CD4-positive, alpha-beta T cell treated with Interleukin-15 for 1 hour (primary cell): ENCODE data around the gene LPP.
A peak's percentile ranks its signal among the peaks of the same experiment; 100 is the strongest.
"Not testable (repeated sequence)": the region's sequence is repeated elsewhere in the genome, so short reads cannot be mapped to it uniquely, and the experiment has no call there.

ENCODE experiments used
- DNase-seq: peaks from one replicate; pipeline ENCODE4 v3.0.0-alpha.2; 2020

LPP gene

DNA sequence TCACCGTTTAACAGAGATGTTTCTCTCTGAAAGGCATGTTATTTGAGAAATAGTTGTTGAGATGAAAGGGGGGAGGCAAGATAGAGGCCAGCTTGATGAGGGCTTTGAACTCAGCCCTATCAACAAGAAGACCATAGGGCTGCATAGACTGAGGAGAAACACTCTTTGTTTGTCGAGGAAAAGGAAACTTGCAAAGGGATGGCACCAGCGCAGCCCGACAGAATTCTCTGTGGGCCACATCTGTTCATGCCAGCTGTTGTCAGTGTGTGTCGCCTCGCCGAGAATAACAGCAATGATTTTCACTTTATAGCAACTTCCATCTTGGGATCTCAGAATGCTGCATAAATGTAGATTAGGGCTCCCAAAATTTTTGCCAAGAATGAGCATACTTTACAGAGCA is 539.5 kb downstream of the LPP start:
- DNase-seq: no peak

DNA sequence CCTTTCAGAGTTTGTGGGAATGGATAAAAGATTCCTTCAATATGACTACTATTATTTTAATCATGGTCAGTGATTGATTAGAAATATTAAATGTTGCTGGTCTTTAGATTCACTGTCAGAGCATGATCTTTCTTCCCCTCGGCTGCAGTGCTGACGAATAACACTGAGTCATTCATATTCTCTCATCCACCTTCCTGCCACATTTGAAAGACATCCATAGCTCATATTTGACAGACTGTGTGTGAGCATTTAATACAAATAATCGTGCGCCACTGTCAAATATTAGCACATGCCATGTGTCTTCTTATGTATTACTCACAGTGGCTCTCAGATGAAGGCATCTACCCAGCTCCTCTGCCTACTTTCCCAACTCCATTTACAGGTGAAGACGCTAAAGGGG is 541.3 kb downstream of the LPP start:
- no peak for DNase-seq

DNA sequence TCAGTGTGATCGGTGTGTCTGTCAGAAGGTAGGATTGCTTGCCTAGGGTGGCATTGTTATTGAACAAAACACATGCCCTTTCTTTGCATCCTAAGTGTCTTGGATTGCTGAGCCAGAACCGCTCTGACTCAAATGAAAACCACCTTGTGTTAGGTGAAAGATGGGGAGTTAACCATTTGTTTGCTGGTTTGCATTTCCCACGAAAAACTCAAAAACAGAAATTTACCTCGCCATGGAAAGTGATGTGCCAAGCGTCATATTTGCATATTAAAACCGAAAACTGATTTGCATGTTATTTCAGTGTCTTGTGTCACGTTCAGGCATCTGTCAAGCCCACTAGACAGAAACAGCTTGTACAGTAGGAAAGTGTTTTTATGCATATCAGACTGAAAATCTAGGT is 543.2 kb downstream of the LPP start:
- DNase-seq: no peak

DNA sequence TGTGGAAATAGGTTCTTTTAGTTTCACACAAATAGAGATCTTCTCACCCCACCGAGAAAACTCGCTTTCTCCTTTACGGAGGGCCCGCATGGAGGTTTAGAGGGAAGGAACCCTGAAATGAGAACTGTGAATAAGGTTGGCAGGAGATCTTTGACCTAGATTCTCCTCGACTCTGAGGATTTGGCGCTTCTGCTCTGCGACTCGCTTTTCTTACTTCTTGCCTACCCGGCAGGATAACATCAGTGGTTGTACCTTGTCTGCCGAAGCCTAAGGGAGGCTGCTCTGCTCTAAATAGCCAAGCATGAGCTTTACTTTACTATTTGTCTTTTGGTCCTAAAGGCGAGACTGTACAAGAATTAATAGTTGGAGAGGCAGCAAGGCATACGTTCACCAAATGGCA is 544.5 kb downstream of the LPP start:
- no peak for DNase-seq

DNA sequence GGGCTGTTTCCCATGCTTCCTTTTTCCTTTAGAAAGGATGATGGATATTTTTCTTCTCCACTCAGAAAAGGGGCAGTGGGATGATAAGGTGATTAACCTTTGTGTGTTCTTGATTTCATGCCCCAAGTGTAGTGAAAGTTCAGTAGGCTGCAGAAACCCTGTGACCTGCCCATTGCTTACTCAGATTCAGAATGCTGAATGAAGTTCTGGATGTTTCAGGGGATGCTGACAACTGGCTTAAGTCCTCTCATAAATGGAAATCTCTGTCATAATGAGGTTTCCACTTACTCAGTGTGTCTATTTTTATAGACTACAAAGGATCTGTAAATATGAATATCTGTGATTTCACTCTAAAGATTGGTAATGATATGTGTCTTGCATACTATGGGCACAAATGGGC is 546.5 kb downstream of the LPP start:
- no peak for DNase-seq

DNA sequence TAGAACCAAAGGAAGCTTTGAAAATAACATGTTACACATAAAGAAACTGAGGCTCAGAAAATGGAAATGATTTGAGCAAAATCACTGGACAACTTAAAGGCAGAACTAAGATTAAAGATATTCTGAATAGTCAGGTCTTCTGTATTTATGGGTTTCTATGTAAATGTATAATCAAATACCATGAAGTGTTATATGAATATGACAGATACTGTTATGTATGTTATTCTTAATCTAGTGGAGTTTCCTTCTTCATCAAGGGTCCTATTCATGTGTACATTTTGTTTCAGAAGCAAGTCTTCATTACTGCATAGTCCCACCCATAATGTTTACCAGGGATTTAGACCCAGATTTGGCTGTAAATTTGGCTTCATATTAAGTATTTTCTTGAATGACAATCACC is 547.0 kb downstream of the LPP start:
- DNase-seq: no peak

DNA sequence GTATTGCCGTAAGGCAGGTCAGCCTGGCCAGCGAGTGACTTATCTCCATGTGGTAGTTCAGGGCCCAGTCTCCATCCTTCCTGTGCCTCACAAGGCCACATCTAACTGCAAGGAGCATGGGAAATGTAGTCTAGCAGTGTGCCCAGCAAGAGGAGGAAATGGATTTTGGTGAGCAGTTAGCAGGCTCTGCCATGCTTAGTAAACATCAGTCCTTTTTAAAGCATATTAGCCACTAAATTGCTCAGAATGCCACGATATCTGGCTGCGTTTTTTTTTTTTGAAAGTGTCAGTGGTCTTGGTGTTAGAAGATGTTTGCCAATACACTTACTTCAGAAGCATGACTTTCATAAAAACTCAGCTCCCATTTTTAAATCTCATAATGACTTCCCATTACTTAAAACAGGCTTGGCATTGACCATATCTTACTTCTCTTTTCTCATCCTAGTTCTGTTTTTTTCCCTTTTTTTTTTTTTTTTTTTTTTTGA is 547.6 kb downstream of the LPP start:
- peak; percentile 24 for DNase-seq

DNA sequence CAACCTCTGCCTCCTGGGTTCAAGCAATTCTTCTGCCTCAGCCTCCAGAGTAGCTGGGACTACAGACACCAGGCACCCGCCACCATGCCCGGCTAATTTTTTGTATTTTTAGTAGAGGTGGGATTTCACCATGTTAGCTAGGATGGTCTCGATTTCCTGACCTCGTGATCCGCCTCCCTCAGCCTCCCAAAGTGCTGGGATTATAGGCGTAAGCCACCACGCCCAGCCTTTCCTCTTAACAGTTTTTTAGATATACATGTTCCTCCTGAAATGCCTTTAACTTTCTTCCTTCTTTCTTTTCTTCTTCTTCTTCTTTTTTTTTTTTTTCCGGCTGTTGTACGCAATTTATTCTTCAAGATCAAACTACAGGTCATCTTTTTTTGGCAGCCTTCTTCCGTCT is 548.1 kb downstream of the LPP start:
- not testable (repeated sequence) for DNase-seq

DNA sequence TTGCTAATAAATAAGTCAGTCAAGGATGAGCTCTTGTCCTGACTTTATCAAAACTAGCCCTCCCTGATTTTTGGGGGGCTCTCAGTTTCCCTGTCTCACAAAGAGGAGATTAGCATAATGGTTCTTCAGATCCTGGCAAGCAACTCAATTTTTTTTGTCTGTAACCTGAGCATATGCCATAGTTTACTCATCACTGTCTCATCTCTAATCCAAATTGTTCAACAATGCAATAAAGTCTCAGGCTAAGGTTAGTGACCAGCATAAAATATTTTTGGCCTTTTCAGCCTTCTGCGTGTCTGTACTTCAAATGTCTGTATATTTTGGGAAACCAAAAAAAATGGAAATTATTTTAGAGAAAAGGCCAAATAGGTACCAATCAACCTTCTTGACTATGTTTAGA is 552.2 kb downstream of the LPP start:
- DNase-seq: no peak

DNA sequence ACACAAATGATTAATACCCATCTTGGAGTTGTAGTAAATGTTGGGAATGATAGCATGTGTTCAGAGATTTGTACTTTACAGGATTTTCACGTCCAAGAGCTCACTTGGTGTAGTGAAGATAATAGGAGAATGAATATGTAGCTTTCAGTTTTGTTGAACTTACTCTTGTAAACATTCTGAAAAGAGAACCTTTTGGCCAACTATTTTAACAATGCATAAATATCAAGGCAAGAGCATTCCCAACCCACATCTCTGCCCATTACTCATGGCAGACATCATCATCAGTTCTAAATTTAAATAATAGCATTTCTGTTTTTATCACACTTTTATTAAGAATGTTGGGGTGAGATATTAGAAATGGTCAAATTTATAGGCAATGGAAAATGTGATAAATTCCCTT is 552.6 kb downstream of the LPP start:
- no peak for DNase-seq

DNA sequence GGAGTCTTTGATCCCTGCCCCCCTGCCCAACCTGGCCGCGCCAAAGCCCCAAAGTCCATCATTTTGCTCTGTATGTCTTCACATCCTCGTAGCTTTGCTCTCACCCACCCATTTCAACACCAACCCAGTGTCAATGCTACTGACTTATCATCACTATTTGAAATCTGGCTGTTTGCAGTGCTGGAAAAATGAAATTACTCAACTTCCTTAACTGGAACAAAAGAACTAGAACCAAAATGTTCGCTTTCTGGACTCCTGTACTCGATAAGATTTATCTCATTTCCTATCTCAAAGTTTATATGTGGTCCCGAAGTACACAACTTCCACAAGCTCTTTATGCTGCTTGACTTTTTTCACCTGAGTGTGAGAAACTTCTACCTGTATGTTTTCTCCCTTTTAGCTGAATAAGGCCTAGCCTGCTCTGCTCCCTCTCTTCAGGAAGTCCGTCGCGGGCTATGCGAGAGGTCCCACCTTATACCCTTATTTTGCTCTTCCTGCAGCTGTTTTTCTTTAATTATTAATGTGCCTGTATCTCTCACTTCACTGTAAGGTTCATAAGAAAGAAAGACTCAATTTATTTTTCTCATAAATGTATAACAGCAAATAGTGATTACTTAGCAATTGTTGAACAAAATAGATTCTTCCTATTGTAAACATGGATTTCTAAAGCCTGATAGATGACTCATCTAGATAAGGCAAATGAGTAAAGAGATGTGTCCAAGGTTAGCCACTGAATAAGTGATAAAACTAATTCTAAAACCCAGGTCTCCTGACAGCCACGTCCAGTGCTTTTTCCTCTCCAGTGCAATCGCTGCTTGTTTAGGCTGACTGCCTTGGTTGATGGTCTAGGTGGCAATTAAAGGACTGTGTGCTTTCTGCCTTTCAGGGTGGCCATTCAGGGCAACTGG is 553.7 kb downstream of the LPP start:
- DNase-seq: no peak

DNA sequence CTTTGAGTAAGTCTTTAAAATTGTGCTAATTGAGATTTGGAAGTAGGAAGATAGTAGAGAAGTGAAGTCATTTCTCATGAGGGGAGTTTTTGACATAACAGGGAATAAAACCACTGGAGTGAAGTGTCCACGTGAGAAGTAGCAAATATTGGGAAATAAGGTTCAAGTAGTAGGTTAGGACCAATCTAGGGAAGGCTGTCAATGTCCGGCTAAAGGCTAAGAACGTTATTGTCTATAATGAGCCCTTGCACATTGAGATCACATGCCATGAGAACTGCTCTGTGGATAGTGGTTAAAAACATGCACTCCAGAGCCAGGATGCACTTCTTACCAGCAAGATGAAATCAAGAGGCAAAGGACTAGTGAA is 557.9 kb downstream of the LPP start:
- no peak for DNase-seq

DNA sequence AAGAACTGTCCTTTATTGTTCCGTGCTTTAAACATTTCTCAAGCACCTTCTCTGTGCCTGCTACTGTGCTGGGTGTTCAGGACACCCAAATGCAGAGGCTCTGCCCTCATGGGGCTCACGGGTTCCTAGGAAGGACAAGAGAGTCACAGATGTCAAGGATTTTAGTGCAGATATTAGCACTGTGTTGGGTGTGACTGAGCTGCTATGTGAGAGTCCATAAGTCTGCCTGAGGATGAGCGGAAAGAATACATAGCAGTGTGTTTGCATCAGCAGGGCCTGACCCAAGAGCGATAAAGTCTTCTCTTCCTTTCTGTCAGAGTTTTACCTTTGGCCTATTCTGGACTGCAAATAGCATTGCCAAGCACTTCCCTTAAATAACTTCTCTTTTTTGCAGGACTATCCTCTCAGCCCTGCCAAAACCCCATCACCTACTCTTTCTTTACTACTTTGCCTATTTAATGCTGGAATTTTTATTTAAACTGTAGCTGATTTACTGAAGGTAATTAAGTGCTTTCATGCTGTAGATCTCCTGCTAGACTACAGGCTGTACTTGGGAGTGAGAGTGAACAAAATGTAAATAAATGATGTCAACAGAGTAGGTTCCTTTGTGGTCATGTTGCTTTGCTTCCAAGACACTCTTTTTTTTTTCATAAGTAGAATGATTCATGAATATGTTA is 558.4 kb downstream of the LPP start:
- DNase-seq: no peak

DNA sequence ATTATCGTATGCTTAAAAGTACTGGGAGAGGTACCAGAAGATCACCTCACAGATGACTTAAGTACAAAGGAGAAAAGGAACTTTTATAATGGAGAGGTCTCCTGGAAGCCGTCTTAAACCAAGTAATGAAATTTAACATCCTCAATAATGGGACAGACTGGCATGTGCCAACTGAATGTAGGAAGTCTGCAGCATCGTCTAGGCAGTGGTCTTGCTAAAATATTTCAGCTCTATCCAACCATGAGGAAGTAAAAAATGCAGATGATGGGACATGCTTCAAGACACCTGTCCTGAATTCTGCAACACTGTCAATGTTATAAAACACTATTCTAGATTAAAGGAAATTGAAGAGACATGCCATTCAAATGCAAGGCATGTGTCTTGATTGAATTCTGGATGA is 559.0 kb downstream of the LPP start:
- no peak for DNase-seq

DNA sequence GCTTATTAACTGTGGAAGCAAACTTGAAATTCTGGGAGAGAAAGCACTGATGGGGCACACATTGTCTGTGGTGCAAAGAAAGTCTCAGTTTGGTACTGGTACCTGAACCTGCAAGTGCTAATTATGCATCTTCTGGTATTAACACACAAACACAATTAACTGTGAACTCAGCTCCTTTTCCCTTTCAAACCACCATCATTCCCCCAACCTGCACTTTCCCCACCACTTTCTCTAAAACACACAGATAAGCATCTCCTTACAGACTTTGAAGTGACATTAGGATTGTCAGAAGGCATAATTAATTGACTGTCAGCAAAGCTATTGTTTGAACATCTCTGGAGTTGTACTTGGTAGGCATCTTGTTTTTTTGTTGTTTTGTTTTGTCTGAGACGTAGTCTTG is 565.6 kb downstream of the LPP start:
- DNase-seq: no peak

DNA sequence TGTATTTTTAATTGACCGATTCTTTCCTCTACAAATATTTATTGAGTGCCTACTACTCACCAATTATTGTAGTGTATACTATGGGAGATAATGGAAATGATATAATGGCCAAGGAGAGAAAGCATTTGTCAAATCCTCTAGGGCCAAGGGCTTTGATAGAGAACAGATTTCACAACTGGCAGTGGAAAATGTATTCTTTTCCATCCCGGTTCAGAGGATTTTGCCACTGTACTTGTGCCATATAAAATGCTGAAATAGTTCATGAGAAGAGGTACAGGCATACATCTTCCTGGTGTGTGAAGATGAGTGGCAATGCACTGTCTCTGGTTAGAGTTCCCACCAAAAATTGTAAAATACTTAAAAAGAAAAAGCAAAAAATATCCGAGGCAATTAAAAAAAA is 566.3 kb downstream of the LPP start:
- DNase-seq: no peak

DNA sequence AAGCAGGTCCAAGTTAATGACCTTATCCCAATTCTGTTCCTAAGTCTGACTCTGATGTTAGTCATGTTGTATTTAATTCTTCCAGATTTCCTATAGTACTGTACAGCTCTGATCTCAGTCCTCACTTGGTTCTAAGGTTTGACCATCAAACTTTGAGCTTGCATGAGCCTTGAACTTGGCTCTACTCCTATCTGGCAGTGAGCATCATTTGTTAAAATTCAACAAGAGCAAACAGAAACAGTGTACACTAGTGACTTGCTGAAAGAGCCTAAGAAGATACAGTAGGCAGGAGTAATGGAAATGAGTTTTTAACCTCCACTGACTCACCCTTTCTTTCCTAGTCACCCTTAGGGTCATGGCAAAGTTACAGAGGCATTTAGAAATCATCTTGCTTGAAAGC is 566.7 kb downstream of the LPP start:
- DNase-seq: no peak

DNA sequence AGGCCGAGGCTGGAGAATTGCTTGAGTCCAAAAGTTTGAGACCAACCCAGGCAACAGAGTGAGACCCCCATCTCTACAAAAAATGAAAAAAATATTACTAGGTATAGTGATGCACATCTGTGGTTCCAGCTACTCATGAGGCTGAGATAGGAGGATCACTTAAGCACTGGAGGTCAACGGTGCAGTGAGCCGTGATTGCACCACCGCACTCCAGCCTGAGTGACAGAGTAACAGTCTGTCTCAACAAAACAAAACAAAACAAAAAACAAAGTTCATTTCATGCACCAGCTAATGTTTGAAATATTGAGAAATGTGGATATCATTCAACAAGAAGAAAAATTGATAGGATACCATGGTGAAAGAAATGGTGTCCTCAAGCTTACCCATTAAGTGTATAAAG is 567.4 kb downstream of the LPP start:
- DNase-seq: no peak

DNA sequence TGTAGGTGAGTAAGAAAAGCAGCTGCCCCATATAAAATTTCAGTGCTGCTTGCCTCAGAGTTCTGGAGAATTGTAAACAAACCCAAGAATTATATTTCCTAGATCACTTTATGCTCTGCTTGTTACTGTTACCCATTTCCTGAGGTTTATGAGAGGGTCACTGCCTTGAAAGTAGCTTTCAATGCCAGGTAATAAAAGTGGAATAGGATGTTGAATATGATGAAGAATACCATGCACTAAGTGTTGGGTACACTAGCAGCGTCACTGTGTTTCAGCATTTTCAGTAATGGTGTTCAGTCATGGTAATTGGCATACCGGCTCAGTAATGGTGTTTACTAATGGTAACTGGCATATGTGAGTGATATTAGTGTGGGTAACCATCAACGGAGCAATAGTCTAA is 568.0 kb downstream of the LPP start:
- no peak for DNase-seq

DNA sequence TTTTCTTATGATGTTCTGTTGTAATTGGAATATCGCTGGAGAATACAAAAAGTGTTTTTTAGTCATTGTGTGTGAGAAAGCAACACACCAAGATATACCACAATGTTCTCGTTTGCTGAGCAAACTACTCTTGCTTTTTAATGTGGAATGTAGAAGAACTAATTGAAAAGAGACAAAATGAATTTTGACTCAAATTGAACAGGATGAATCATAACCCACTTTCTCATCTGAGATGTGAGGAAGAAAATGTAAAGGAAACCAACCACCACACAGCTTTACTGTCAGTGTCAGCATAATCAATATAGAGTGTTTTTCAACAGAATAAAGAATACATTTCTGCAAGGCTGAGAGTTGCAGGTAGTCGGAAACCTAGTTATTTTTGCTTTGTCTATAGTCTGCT is 569.0 kb downstream of the LPP start:
- DNase-seq: no peak

DNA sequence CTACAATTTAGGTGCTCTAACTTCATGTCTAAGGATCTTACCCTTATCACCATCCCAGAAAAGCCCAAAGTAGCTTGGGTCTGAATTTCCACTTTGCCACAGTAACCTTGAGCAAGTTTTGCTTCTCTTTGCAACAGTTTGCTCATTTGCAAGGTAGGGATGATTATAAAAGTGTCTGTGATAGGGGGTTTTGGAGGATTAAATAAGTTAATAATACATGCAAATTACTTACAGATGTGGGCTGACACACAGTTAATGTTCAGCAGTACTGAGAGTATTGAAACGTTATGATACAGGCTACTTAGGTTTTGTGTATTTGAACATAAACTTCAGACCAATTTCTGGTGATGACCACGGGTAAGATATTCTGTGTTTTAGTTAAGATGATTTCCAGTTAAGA is 573.1 kb downstream of the LPP start:
- DNase-seq: no peak

DNA sequence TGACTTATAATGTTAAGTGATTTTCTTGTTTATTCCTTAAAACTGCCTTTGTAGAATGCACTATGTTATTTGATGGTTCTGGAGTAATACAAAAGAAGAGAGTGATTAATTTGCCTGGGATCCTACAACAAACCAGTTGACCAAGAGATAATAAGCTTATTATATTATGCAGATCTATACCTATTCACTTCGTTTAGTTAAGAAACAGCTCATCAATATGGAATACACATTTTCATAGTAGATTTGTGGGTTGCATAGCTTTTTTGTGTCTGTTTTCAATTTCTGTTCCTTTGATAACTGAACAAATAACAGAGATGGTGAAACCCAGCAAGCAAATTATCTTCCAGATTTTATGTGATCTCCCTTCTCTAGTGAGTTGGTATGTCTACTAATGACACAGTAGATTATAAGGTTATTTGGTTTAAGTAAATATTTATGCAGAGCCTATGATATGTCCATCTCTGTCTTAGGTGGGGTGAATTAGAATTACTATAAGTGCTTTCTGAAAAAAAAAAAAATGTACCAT is 574.5 kb downstream of the LPP start:
- no peak for DNase-seq

DNA sequence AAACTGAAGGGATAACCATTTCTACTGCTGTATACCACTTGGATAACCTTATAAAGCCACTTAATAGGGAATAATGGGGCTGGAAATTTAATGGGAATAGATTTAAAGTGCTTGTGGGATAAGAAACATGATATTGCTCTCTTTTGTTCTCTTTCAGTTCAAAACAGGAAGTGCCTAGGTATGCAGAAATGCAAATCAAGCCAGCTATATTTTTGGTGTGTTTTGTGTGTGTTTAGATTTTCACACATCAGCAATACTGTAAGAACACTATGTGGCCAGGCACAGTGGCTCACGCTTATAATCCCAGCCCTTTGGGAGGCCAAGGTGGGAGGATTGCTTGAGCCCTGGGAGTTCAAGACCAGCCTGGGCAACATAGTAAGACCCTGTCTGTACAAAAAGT is 575.5 kb downstream of the LPP start:
- no peak for DNase-seq

DNA sequence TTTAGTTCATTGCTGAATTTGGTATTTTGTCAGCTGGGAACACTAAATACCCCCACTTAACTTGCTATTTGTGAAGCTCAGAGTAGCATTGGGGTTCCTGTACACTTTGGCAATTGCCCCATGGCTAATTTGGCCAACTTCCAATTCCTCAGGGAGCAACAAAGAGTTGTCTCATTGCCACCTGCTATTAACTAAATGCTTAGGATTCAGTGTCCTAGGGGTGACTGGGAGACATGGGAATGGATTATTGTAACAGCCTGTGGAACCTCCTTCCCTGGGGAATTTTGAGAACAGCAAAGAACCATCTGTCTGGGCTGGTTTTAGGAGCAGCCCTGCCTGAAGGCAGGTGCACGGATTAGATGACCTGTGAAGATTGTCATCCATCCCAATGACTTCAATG is 580.4 kb downstream of the LPP start:
- no peak for DNase-seq
